IMR-90 (cell line): Measurements from ENCODE around the gene DIP2A.

Experiments used
- BHLHE40 ChIP-seq: fragments of 150-350 bp; IDR thresholded peaks from 2 replicates; pipeline ENCODE4 v1.6.1; 2016; ENCODE audit warnings: mild to moderate bottlenecking, low read depth, low read length
- CHD1 ChIP-seq: IDR thresholded peaks from 2 replicates; pipeline ENCODE4 v1.6.1; 2012; ENCODE audit warnings: low read depth, low read length, improper control_type of control experiment
- CTCF ChIP-seq: conservative IDR thresholded peaks from 2 replicates; pipeline ENCODE4 v1.5.1; 2012; ENCODE audit warnings: mild to moderate bottlenecking, low read depth, low read length, improper control_type of control experiment
- ELK1 ChIP-seq: fragments of 150-350 bp; IDR thresholded peaks from 2 replicates; pipeline ENCODE4 v1.6.1; 2016; ENCODE audit warnings: low read depth, mild to moderate bottlenecking, low read length, moderate library complexity, borderline replicate concordance
- MAFK ChIP-seq: IDR thresholded peaks from 2 replicates; pipeline ENCODE4 v1.6.1; 2012; ENCODE audit warnings: low read depth, low read length, improper control_type of control experiment
- POLR2A ChIP-seq: IDR thresholded peaks from 2 replicates; pipeline ENCODE4 v1.6.1; 2012; ENCODE audit warnings: mild to moderate bottlenecking, low read depth, low read length
- RCOR1 ChIP-seq: IDR thresholded peaks from 2 replicates; pipeline ENCODE4 v1.6.1; 2012; ENCODE audit warnings: mild to moderate bottlenecking, low read length, improper control_type of control experiment; ENCODE audit not compliant: insufficient replicate concordance
- SMC3 ChIP-seq: fragments of 150-350 bp; IDR thresholded peaks from 2 replicates; pipeline ENCODE4 v1.6.1; 2016; ENCODE audit warnings: low read depth, mild to moderate bottlenecking, antibody characterized with exemption, low read length, moderate library complexity
- TF ChIP-seq, protein P1 (sequence below): fragments of 150-350 bp; IDR thresholded peaks from 2 replicates; pipeline ENCODE4 v1.6.1; 2017; ENCODE audit warnings: mild to moderate bottlenecking, antibody characterized with exemption, low read length, low read depth

DNA sequence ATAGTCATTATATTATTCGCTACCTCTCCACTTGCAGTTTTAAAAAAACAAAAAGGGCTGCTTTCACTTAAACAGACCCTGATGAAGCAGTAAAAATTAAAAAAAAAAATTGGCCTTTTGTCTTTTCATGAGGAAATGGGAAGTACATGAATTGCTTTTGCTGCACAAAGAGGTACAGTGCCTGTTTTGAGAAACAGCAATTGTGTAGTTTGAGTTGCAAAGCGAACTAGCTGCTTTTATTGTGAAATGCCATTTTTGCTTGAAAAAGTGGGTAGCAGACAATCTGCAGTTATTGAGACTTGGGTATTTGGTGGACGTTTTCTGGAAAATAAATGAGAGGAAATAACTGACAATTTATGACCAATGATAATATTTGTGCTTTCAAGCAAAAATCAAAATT lies 7.0 kb downstream of the DIP2A start:
- TF ChIP-seq BHLHE40 (no peak), CTCF (no peak), CHD1 (no peak), POLR2A (no peak), ELK1 (no peak), MAFK (no peak), RCOR1 (no peak), SMC3 (no peak)
- TF ChIP-seq, protein P1, sequence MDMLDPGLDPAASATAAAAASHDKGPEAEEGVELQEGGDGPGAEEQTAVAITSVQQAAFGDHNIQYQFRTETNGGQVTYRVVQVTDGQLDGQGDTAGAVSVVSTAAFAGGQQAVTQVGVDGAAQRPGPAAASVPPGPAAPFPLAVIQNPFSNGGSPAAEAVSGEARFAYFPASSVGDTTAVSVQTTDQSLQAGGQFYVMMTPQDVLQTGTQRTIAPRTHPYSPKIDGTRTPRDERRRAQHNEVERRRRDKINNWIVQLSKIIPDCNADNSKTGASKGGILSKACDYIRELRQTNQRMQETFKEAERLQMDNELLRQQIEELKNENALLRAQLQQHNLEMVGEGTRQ, result no peak
